Endothelial cell of umbilical vein (primary cell): ENCODE data around the gene TRIM45. TPM values are rescaled to one million over a fixed set of nuclear protein-coding genes. Genes with fewer than 3 reads are reported as not detected.

Experiments used
- BruUV-seq: library from RNA; stranded (reverse); fragments of 400-500 nt; replicated peaks from 2 replicates; lab custom pipeline; 2021; lab: Mats Ljungman, UMichigan
- CTCF ChIA-PET: fragments of 300-600, 350-600 bp; sonication (Branson Sonifier 250); formaldehyde crosslinking; loops from one replicate; lab custom pipeline; 2021; ENCODE audit warnings: antibody characterized with exemption, inconsistent platforms; lab: Charles Lee
- POLR2A ChIA-PET: fragments of 300-600, 350-600 bp; sonication (Branson Sonifier 250); formaldehyde crosslinking; loops from one replicate; lab custom pipeline; 2021; ENCODE audit warnings: antibody characterized with exemption, inconsistent platforms; lab: Charles Lee
- DNase-seq: peaks from one replicate; pipeline ENCODE4 v3.0.0-alpha.2; 2011; ENCODE audit warnings: low read depth, low spot score
- FAIRE-seq: peaks from 2 replicates; lab custom pipeline; 2011; peaks lifted over from hg19 to GRCh38; lab: Jason Lieb, UNC
- H2AFZ ChIP-seq: 2 replicates; pipeline ENCODE4 v1.6.0; 2012; ENCODE audit warnings: low read depth, low read length, control low read depth, inconsistent platforms
- H3K27ac ChIP-seq: 2 replicates; pipeline ENCODE4 v1.5.1; 2011; ENCODE audit warnings: low read depth, mild to moderate bottlenecking, control low read depth, low read length, moderate library complexity; ENCODE audit not compliant: insufficient read depth
- H3K27me3 ChIP-seq, 2 experiments: 2 replicates each; pipeline versions ENCODE4 v1.6.0 to v1.6.1; 2011; ENCODE audit warnings: low read length in 2 of 2, mixed read lengths in 1 of 2; ENCODE audit not compliant: control insufficient read depth in 2 of 2, insufficient read depth in 2 of 2
- H3K36me3 ChIP-seq, 2 experiments: 2 replicates in 1 of 2; 3 replicates in 1 of 2; pipeline ENCODE4 v1.5.1; 2011; ENCODE audit warnings: low read length in 2 of 2, mild to moderate bottlenecking in 1 of 2, moderate library complexity in 1 of 2; ENCODE audit not compliant: control insufficient read depth in 2 of 2, insufficient read depth in 2 of 2; ENCODE audit errors: extremely low read depth in 1 of 2
- H3K4me1 ChIP-seq: 3 replicates; pipeline ENCODE4 v1.5.1; 2011; ENCODE audit warnings: mild to moderate bottlenecking, low read length; ENCODE audit not compliant: control insufficient read depth, insufficient read depth; ENCODE audit errors: extremely low read depth
- H3K4me2 ChIP-seq: 2 replicates; pipeline ENCODE4 v1.6.1; 2011; ENCODE audit warnings: low read length, control low read depth, mixed read lengths; ENCODE audit not compliant: insufficient read depth
- H3K4me3 ChIP-seq, 3 experiments: fragments of 200-600 bp in 1 of 3; sonication (generic), shearing (Covaris generic) in 1 of 3; replicated peaks in 1 of 3; 2 replicates each; pipeline ENCODE4 v1.5.1; 2011 to 2016; ENCODE audit warnings: control low read depth in 3 of 3, low read length in 3 of 3, mild to moderate bottlenecking in 2 of 3, inconsistent platforms in 1 of 3, low read depth in 1 of 3, moderate library complexity in 1 of 3; ENCODE audit not compliant: insufficient read depth in 1 of 3
- H3K79me2 ChIP-seq: 2 replicates; pipeline ENCODE4 v1.6.0; 2012; ENCODE audit warnings: low read length, inconsistent platforms; ENCODE audit not compliant: control insufficient read depth, insufficient read depth
- H3K9ac ChIP-seq: replicated peaks from 2 replicates; pipeline ENCODE3; 2011; ENCODE audit warnings: low read length, control low read depth; ENCODE audit not compliant: insufficient read depth; ENCODE audit errors: extremely low read depth
- H3K9me1 ChIP-seq: replicated peaks from 3 replicates; pipeline ENCODE4 v1.6.0; 2011; ENCODE audit warnings: mild to moderate bottlenecking, low read length; ENCODE audit not compliant: control insufficient read depth, insufficient read depth; ENCODE audit errors: extremely low read depth
- H3K9me3 ChIP-seq: replicated peaks from 2 replicates; pipeline ENCODE4 v1.5.1; 2012; ENCODE audit warnings: low read length, inconsistent platforms; ENCODE audit not compliant: control insufficient read depth, insufficient read depth
- H4K20me1 ChIP-seq: replicated peaks from 2 replicates; pipeline ENCODE3; 2011; ENCODE audit warnings: mild to moderate bottlenecking, low read length; ENCODE audit not compliant: control insufficient read depth, insufficient read depth; ENCODE audit errors: extremely low read depth
- EZH2 ChIP-seq: IDR thresholded peaks from 2 replicates; pipeline ENCODE4 v1.6.1; 2012; ENCODE audit warnings: borderline replicate concordance, low read depth, mild to moderate bottlenecking, moderate library complexity, low read length, inconsistent platforms; ENCODE audit not compliant: severe bottlenecking
- FOS ChIP-seq: IDR thresholded peaks from 2 replicates; pipeline ENCODE4 v1.6.1; 2011; ENCODE audit warnings: mild to moderate bottlenecking, low read length, moderate library complexity, borderline replicate concordance; ENCODE audit not compliant: insufficient read depth
- GATA2 ChIP-seq: IDR thresholded peaks from 2 replicates; pipeline ENCODE4 v1.7.0; 2011; ENCODE audit warnings: low read depth, mild to moderate bottlenecking, moderate library complexity, mixed read lengths, low read length; ENCODE audit not compliant: insufficient read length, insufficient read depth
- JUN ChIP-seq: IDR thresholded peaks from 2 replicates; pipeline ENCODE4 v1.6.1; 2011; ENCODE audit warnings: borderline replicate concordance, low read depth; ENCODE audit not compliant: insufficient read length, insufficient read depth
- MYC ChIP-seq: IDR thresholded peaks from one replicate; pipeline ENCODE4 v1.6.1; 2011; ENCODE audit warnings: mild to moderate bottlenecking, low read depth, low read length
- POLR2A ChIP-seq: IDR thresholded peaks from 2 replicates; pipeline ENCODE4 v1.6.1; 2012; ENCODE audit warnings: low read depth, mild to moderate bottlenecking, control low read depth, low read length
- POLR2AphosphoS5 ChIP-seq: IDR thresholded peaks from 2 replicates; pipeline ENCODE4 v1.6.1; 2012; ENCODE audit warnings: low read depth, mild to moderate bottlenecking, control low read depth, low read length, moderate library complexity; ENCODE audit not compliant: insufficient read depth
- dilution Hi-C: fragments of 300-500 bp; cut with MboI; formaldehyde crosslinking; loops from one replicate; pipeline ENCODE4 v1.15.0; 2019; ENCODE audit warnings: low sequenced_read_pairs; ENCODE audit not compliant: extremely low pct_ligation_motif_present
- intact Hi-C: fragments of 100-400 bp; cut with micrococcal nuclease; formaldehyde crosslinking; loops from one replicate; pipeline ENCODE4 v1.10.0; 2022
- polyA plus RNA-seq, 4 experiments: library from polyadenylated mRNA; depleted of rRNA in 3 of 4; stranded (reverse) in 3 of 4; unstranded in 1 of 4; fragments of >200 nt; gene quantifications; 2 replicates each; pipeline versions ENCODE4 v1.2.1 to v1.2.3, GENCODE V29; 2011 to 2012; ENCODE audit warnings: missing spikeins in 1 of 4
- total RNA-seq: library from RNA; stranded (reverse); gene quantifications from 2 replicates; pipeline ENCODE4 v1.2.3, GENCODE V29; 2021
- TF ChIP-seq, protein P1 (sequence below): IDR thresholded peaks from 2 replicates; pipeline ENCODE4 v1.6.1; 2011; ENCODE audit not compliant: insufficient read depth, insufficient read length
- TF ChIP-seq, protein P2 (sequence below), 2 donors: IDR thresholded peaks; 1 replicate in 1 of 2; 2 replicates in 1 of 2; pipeline ENCODE4 v1.5.1; 2011; ENCODE audit warnings: low read length in 2 of 2, mild to moderate bottlenecking in 2 of 2, moderate library complexity in 2 of 2, control low read depth in 1 of 2, inconsistent platforms in 1 of 2, low read depth in 1 of 2; ENCODE audit not compliant: insufficient read depth in 1 of 2; ENCODE audit errors: extremely low read depth in 1 of 2

The TRIM45 gene
- total and polyA plus RNA-seq, 2 donors (not counting 3 experiments of a cell fraction or from before 2014, with no cell fraction given) = 2.9 to 3.1 TPM

DNA sequence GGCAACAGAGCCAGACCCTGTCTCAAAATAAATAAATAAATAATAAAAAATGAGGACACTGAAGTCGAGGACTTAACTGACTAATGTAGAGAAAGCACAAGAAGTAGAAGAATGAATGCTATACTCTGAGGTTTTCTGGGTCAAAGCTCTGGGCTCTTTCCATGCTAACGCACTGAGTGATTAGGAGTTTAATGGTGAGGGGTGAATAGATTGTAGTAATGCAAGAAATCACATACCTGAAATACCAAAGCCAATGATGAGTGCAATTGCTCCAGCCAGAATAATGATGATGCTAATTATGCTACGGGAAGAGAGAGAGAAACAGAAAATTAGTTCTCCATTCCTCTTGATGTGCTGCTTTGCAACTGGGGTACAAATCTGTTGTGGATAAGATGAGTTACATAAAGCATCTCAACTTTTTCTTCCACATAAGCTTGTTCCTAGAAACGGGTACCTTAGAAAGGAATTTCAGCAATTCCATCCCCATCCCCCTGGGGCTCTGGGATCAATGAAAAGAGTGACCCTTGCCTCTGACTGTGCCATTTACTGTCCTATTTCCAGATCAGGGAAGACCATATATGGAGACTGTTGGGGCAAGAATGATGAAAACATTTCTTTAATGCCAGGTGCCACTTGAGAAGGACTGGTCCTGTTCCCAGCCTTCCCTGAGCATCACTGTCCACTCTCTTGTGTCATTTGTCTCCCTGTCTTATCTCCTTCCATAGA is 48.5 kb upstream of the TRIM45 start:
- intact Hi-C loops (no loop called here), dilution Hi-C loops (no loop called here)
- H3K9me1 ChIP-seq = no peaks in the 10 kb centered on the region
- H3K4me3 ChIP-seq = no peak overlapping the region
- H3K9me3 ChIP-seq = no peaks in the 10 kb centered on the region
- FAIRE-seq (no peak), DNase-seq (no peak)
- H3K36me3 ChIP-seq = no peaks in the 10 kb centered on the region
- no peak overlapping the region for H3K4me2 ChIP-seq
- H3K27ac ChIP-seq = no peak overlapping the region
- no peaks in the 10 kb centered on the region for H3K27me3 ChIP-seq
- H3K9ac ChIP-seq = no peak overlapping the region
- BruUV-seq = no TSS peak
- H3K79me2 ChIP-seq = no peaks in the 10 kb centered on the region
- TF ChIP-seq, protein P1, sequence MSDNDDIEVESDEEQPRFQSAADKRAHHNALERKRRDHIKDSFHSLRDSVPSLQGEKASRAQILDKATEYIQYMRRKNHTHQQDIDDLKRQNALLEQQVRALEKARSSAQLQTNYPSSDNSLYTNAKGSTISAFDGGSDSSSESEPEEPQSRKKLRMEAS = no peak
- TF ChIP-seq MYC (no peak), POLR2A (no peak), EZH2 (no peak), JUN (no peak), POLR2AphosphoS5 (no peak), FOS (no peak), GATA2 (no peak)
- TF ChIP-seq, protein P2, sequence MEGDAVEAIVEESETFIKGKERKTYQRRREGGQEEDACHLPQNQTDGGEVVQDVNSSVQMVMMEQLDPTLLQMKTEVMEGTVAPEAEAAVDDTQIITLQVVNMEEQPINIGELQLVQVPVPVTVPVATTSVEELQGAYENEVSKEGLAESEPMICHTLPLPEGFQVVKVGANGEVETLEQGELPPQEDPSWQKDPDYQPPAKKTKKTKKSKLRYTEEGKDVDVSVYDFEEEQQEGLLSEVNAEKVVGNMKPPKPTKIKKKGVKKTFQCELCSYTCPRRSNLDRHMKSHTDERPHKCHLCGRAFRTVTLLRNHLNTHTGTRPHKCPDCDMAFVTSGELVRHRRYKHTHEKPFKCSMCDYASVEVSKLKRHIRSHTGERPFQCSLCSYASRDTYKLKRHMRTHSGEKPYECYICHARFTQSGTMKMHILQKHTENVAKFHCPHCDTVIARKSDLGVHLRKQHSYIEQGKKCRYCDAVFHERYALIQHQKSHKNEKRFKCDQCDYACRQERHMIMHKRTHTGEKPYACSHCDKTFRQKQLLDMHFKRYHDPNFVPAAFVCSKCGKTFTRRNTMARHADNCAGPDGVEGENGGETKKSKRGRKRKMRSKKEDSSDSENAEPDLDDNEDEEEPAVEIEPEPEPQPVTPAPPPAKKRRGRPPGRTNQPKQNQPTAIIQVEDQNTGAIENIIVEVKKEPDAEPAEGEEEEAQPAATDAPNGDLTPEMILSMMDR (IDR thresholded peaks at IDR 0.05; ENCODE audit: extremely low read depth in 1 of 2, insufficient read depth in 1 of 2, low read depth in 1 of 2, low read length in 2 of 2) = no peak
- ChIA-PET CTCF (no interaction called here), POLR2A (no interaction called here)
- no peaks in the 10 kb centered on the region for H4K20me1 ChIP-seq
- H3K4me1 ChIP-seq = no peaks in the 10 kb centered on the region
- H2AFZ ChIP-seq = no peak overlapping the region
